ENCODE results near the gene CNTNAP5. TPM values are rescaled to one million over a fixed set of nuclear protein-coding genes. Genes with fewer than 3 reads are reported as not detected.

The CNTNAP5 gene
- total and polyA plus RNA-seq, 2 experiments from 2014 or later: 0.28 TPM; not detected in 1

DNA sequence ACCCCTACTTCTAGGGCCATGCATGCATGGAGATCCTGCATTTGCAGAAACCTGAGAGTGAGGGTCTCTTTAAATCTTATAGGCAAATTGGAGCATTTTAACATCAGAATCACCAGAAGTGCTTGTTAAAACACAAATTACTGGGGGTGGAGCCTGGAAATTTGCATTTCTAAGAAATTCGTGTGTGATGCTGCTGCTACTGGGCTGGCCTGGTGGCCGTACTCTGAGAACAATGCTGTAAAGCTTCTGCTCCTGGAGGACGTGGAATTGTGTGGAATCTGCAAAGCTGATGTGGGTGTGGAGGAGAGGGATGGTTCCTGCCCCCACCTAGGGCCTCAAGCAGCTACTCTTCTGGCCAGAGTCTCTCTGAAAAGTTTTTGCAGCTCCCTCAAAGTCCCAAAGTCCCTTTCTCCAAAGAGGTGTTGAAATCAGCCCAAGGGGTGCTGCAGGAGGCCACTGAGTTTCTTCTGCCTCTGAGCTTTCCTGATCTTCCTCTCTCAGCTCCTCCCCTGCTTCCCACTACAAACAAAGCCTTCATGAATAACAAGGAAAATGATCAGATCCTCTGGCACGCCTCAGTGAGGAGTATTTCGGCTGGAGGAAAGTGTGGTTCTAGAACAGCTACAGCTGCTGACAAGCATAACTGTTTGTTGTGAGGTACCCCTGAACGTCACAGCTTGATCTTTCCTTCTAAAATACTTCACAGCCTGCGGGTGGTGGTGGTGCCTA lies 508.3 kb downstream of the CNTNAP5 start:
- Histone ChIP-seq H3K9me3 (ENCODE audit: low read depth) (no peaks in the 10 kb centered on the region), H3K27ac (no peak overlapping the region), H3K79me2 (no peaks in the 10 kb centered on the region), H3K9me2 (replicated peaks; ENCODE audit: insufficient read depth) (no peaks in the 10 kb centered on the region), H3K36me3 (replicated peaks; ENCODE audit: insufficient read depth, low read depth) (no peaks in the 10 kb centered on the region), H4K20me1 (ENCODE audit: insufficient read depth, poor library complexity, severe bottlenecking) (no peaks in the 10 kb centered on the region), H3K4me1 (ENCODE audit: insufficient read depth) (no peaks in the 10 kb centered on the region), H3K4me3 (no peak overlapping the region), H3K27me3 (no peaks in the 10 kb centered on the region), H2AFZ (no peak overlapping the region), H3K4me2 (no peak overlapping the region)
- no peak for TF ChIP-seq EZH2phosphoT487 (IDR thresholded peaks at IDR 0.05; ENCODE audit: low read depth, severe bottlenecking, unreplicated experiment)
- TF ChIP-seq EZH2 (IDR thresholded peaks at IDR 0.05; ENCODE audit: borderline replicate concordance): no peak
- no peak for TF ChIP-seq CTCF (IDR thresholded peaks at IDR 0.05; ENCODE audit: poor library complexity)
- WGBS (ENCODE audit: low lambda C conversion rate, missing lambda C conversion rate): 78% methylated on average over 7 of the region's 7 CpGs
- DNase-seq (ENCODE audit: low spot score): no peak

- 100% methylated on average over 2 of the region's 2 CpGs for WGBS (ENCODE audit: low lambda C conversion rate, missing lambda C conversion rate)
- TF ChIP-seq CTCF (IDR thresholded peaks at IDR 0.05; ENCODE audit: poor library complexity) (no peak), EZH2 (IDR thresholded peaks at IDR 0.05; ENCODE audit: borderline replicate concordance) (no peak), EZH2phosphoT487 (IDR thresholded peaks at IDR 0.05; ENCODE audit: low read depth, severe bottlenecking, unreplicated experiment) (no peak)
- no peak overlapping the region for H3K27ac ChIP-seq
These were observed 508.9 kb downstream of the CNTNAP5 start for GRCh38 chr2:124534028-124534427.

DNA sequence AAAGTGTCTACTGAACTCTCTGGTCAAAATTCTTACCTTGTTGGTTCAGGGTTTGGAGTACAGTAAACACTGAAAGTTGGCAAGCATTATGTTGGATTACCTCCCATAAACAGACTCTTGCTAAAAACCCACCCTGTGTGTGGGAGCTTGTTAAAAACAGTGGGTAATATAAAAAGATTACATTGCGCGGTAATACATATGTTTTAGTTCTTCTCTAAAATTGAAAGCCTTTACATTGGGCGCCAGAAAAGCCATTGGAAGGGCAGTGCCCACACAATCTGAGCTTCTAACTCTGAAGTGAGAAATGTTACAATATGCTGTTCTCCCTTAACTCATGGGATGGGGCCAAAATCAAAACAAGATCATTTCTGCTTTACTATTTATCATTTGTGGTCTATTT lies 510.7 kb downstream of the CNTNAP5 start:
- Histone ChIP-seq H3K4me3 (no peak overlapping the region), H3K9me2 (replicated peaks; ENCODE audit: insufficient read depth) (no peaks in the 10 kb centered on the region), H3K4me2 (no peak overlapping the region), H3K27ac (no peak overlapping the region), H3K27me3 (no peaks in the 10 kb centered on the region), H3K36me3 (replicated peaks; ENCODE audit: insufficient read depth, low read depth) (no peaks in the 10 kb centered on the region), H3K79me2 (no peaks in the 10 kb centered on the region), H2AFZ (no peak overlapping the region), H3K4me1 (ENCODE audit: insufficient read depth) (no peaks in the 10 kb centered on the region), H3K9me3 (ENCODE audit: low read depth) (no peaks in the 10 kb centered on the region), H4K20me1 (ENCODE audit: insufficient read depth, poor library complexity, severe bottlenecking) (no peaks in the 10 kb centered on the region)
- DNase-seq (ENCODE audit: low spot score): no peak
- WGBS (ENCODE audit: low lambda C conversion rate, missing lambda C conversion rate): 82% methylated on average over 3 of the region's 3 CpGs
- TF ChIP-seq CTCF (IDR thresholded peaks at IDR 0.05; ENCODE audit: poor library complexity): no peak
- no peak for TF ChIP-seq EZH2 (IDR thresholded peaks at IDR 0.05; ENCODE audit: borderline replicate concordance)
- no peak for TF ChIP-seq EZH2phosphoT487 (IDR thresholded peaks at IDR 0.05; ENCODE audit: low read depth, severe bottlenecking, unreplicated experiment)

More at GRCh38 chr2:124534028-124534427, 508.9 kb downstream of the CNTNAP5 start:
- no peak for DNase-seq (ENCODE audit: low spot score)
- Histone ChIP-seq H4K20me1 (ENCODE audit: insufficient read depth, poor library complexity, severe bottlenecking) (no peaks in the 10 kb centered on the region), H3K4me2 (no peak overlapping the region), H3K4me1 (ENCODE audit: insufficient read depth) (no peaks in the 10 kb centered on the region), H3K4me3 (no peak overlapping the region), H3K27me3 (no peaks in the 10 kb centered on the region), H3K9me2 (replicated peaks; ENCODE audit: insufficient read depth) (no peaks in the 10 kb centered on the region), H3K79me2 (no peaks in the 10 kb centered on the region), H3K9me3 (ENCODE audit: low read depth) (no peaks in the 10 kb centered on the region), H2AFZ (no peak overlapping the region), H3K36me3 (replicated peaks; ENCODE audit: insufficient read depth, low read depth) (no peaks in the 10 kb centered on the region)
